ENCODE measurements around the gene NDC80.
A peak's percentile ranks its signal among the peaks of the same experiment; 100 is the strongest.
"Not testable (repeated sequence)": the region's sequence is repeated elsewhere in the genome, so short reads cannot be mapped to it uniquely, and the experiment has no call there.

NDC80 gene

DNA sequence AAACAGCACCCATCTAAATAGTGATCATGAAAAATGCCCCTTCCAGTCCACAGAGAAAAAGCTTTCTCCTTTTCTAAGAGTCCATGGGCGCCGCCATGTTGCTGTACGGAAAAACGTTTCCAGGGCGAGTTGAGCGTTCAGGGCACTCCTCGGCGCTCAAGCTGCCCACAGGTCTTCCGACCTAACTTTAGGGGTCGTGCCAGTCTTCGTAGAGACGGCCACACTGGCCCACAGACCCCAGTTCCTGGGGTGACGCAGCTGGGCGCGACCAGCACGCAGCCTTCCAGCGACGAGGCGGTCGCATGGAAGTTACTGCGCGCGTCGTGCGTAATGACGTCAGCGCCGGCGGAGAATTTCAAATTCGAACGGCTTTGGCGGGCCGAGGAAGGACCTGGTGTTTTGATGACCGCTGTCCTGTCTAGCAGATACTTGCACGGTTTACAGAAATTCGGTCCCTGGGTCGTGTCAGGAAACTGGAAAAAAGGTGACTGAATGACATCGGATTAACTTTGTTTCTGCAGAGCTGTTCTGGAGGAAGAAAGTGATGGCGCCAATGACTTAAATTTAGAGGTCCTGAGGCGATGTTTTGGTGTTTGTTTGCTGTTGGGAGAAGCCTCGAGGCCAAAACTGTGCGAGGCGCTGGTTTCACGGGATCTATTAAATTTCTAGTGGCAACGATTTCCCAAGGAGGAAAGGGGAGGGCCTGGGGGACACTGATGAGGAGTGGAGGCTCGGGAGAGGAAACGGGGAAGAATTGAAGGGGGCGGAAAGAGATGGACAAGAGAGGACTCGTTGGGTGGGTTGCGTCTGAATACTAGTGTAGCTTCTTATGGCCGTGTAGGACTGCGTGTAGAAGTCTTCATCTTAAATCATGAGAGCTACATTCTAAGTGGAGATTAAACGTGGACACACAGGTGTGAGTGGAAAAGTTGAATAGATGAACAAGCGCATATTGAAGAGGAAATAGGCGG lies at the start of gene NDC80, which contains the start of gene METTL4:
NDC80 (plus strand) TSS at position 358 of the 971 bp plus-strand sequence. CDS start 1,429 bp downstream, outside the sequence.
METTL4 (minus strand) TSS at position 306 of the 971 bp plus-strand sequence. CDS start 4,289 bp downstream, outside the sequence.
- DNase-seq (ENCODE audit: low read depth), result peak; percentile 81

- DNase-seq (ENCODE audit: low read depth), result peak; percentile 55
Observed at GRCh38 chr18:2522112-2522511, 49.2 kb upstream of the NDC80 start.

DNA sequence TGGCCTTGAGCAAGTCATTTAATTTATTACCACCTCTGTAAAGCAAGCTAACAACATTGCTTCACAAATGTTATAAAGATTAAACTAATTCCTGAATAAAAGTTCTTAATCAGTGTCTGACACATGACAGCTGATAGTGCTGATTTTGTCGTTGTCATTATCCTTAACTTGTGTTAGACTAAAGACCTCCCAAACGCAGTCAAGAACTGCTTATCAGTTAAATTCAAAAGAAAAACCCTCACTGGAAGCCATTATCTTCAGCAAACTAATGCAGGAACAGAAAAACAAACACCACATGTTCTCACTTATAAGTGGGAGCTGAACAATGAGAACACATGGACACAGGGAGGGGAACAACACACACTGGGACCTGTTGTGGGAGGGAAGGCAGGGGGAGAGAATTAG lies 46.6 kb upstream of the NDC80 start:
- not testable (repeated sequence) for DNase-seq (ENCODE audit: low read depth)

GRCh38 chr18:2526329-2526728 lies 45.0 kb upstream of the NDC80 start:
- no peak for DNase-seq (ENCODE audit: low read depth)

DNA sequence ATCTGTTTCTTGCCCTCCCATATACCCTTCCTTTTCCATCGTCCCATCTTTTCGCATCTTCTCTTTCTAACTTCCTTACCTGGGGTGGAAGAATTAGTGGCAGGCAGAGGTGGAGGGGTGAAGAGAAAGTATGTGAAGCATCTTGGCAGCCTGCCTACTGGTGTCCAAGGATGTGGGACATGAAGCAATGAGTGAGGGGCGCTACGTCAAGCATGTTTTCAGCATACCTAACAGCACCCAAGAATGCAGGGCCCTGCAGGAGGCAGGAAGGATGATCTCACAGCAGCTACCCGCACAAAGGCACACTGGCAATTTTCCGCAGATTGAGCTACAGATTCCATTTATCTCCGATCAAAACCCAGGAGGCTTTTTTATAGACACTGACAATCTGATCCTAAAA lies 42.2 kb upstream of the NDC80 start:
- peak; percentile 76 for DNase-seq (ENCODE audit: low read depth)

GRCh38 chr18:2531751-2532150 lies 39.6 kb upstream of the NDC80 start:
- DNase-seq (ENCODE audit: low read depth), result no peak

- DNase-seq (ENCODE audit: low read depth), result no peak
Observed at GRCh38 chr18:2532797-2533196, 38.6 kb upstream of the NDC80 start.

GRCh38 chr18:2534906-2535305 lies 36.5 kb upstream of the NDC80 start:
- DNase-seq (ENCODE audit: low read depth), result no peak

- DNase-seq (ENCODE audit: low read depth), result no peak
Observed at GRCh38 chr18:2535419-2535910, 35.9 kb upstream of the NDC80 start.

DNA sequence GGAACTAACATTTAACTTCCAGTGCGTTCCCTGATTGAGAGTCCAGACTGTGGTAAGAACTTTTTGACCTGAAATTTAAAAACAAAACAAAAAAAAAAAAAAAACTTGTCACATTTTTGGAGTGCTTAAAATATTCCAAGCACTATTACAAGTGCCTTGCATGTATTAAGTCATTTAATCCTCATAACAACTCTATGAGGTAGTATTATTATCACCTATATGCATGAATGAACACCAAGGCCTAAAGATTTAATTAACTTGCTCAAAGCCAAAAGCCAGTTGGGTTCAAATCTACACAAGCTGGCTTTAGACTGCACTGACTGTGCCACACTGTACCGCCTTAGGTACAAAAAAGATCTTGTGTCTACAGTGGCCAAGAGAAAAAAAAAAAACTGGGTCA lies 35.3 kb upstream of the NDC80 start:
- no peak for DNase-seq (ENCODE audit: low read depth)

DNA sequence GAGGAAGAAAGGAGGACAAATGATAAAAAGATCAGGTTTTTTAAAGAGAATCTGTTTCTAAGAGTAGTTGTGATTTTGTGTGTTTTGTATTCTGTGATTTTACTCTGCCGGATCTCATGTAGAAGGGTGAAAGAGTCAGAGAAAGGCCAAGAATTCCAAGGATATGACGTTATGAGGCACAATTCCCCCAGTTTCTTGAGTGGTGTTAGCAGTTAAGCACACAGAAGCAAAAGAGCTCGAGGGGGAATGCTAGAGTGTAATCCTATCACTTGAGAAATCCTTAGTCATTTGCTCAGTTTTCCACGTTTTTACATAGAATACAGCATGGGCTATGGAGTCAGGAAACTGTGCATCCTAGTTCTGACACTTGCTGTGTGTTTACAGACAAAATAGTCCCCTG lies 34.9 kb upstream of the NDC80 start:
- DNase-seq (ENCODE audit: low read depth), result peak; percentile 96

DNA sequence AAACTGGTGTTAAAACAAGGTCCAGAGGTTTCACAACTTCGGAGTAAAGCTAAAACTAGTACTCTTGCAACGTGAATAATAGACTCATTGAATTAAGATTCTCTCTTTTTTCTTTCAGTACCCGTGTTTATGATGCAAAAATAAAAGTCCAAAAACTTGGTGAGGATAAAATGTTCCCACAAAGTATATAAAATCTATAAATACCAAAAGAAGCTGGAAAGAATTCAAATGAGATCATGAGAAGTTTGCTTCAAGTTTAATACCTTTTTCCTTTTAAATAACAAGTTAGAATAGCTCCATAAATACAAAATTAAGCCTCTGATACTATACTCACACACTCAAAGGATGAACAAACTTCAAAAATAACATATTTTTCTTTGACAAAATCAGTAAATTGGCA lies 34.1 kb upstream of the NDC80 start:
- DNase-seq (ENCODE audit: low read depth), result no peak

- no peak for DNase-seq (ENCODE audit: low read depth)
Observed at GRCh38 chr18:2538236-2538635, 33.1 kb upstream of the NDC80 start.

GRCh38 chr18:2538844-2539243 lies 32.5 kb upstream of the NDC80 start:
- DNase-seq (ENCODE audit: low read depth), result peak; percentile 38

DNA sequence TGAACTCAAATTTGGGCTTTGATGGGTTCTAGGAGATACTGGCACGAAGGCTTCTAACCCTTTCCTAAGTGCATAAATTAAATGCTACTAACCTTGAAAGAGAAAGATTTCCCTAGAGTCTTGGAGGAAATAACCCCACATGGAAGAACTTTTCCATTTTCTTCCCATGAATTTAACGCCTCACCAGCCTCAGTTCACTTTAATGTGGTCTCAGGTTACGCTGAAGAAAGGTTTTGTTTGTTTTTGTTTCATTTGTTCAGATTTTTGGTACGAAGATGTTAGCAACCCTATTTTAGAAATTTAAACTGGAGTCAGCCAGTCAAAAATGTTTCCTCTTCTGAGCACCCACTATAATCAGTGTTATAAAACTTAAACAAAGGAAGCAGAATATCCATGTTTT lies 30.8 kb upstream of the NDC80 start:
- DNase-seq (ENCODE audit: low read depth), result no peak

- DNase-seq (ENCODE audit: low read depth), result peak; percentile 38
Observed at GRCh38 chr18:2541925-2542563, 29.3 kb upstream of the NDC80 start.

DNA sequence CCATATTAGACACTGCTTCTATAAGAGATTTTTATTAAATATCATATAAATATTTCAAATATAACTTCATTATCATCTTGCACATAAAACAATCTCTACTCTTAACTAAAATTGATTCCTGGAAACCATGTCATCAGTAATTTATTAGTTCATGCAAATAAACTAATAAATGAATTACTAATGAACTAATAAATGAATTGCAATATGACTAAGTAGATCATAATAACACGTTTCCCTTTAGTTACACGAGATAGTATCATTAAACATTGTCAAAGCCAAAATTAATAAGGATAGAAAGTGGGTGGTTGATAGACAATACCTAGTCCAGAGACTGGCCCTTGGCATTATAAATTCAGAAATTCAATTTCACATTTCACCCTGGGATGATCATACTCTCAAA lies 26.2 kb upstream of the NDC80 start:
- DNase-seq (ENCODE audit: low read depth), result no peak

DNA sequence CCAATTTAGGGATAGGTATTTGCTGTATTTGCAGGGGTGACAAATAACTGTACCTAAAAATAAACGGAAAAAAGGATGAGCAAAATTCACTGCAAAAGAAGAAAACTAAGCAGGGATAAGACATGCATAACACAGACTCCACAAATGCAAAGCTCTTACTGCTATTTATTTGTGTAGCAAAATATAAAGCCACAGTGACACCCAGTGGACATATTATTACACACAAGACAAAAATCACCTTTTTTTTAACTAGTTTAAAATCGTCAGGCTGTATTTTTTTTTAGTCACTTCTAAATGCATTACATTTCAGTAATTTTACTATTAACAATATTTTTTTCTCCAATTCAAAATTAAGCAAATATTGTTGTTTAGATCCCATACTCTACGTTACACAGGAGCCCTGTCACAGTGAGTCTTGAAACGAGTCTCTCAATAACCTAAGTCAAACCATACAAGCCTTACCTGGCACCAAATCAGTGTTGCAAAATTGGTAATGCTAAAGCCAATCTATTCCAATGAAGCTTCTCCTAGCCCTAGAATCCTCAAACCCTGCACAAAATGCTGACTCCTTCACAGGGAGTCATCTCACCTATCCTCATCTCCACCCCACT lies 23.8 kb upstream of the NDC80 start:
- peak; percentile 65 for DNase-seq (ENCODE audit: low read depth)

GRCh38 chr18:2549462-2549861 lies 21.9 kb upstream of the NDC80 start:
- DNase-seq (ENCODE audit: low read depth), result no peak

DNA sequence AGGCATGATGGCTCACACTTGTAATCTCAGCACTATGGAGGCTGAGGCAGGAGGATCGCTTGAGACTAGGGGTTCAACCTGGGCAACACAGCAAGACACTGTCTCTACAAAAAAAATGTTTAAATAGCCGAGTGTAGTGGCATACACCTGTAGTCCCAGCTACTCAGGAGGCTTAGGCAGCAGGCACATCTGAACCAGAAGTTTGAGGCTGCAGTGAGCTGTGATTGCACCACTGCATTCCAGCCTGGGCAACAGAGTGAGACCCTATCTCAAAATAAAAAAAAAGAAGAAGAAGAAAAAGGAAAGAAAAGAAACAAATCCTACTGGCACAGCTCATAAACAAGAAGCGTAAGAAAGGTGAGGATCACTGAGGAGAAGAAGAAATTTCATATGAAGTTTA lies 19.9 kb upstream of the NDC80 start:
- no peak for DNase-seq (ENCODE audit: low read depth)

- DNase-seq (ENCODE audit: low read depth), result no peak
Observed at GRCh38 chr18:2554696-2555095, 16.7 kb upstream of the NDC80 start.

DNA sequence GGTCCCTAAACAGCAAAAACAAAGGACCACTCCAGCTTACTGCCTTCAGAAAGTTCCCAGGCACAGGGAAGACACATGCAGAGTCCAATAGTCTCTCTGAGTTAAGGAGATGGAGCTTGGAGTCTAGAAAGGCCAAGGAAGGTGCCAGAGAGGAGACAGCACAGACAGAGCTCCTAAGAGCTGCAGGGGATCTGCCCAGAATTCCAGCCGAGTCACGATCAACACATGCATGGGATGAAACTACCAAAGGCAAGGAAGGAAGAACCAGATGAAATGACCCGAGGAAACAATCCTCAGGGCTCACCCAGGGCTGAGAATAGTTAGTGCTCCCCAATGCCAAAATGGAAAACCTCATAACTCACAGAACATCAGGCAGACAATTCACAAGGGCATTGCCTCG lies 15.5 kb upstream of the NDC80 start:
- no peak for DNase-seq (ENCODE audit: low read depth)

- DNase-seq (ENCODE audit: low read depth), result no peak
Observed at GRCh38 chr18:2557536-2557935, 13.8 kb upstream of the NDC80 start.

Data from amniotic epithelial cell (primary cell).